ENCODE results near the gene N4BP3. TPM values are rescaled to one million over a fixed set of nuclear protein-coding genes. Genes with fewer than 3 reads are reported as not detected.
"Not testable (repeated sequence)": the region's sequence is repeated elsewhere in the genome, so short reads cannot be mapped to it uniquely, and the experiment has no call there.

Gene N4BP3
- total RNA-seq, 1 experiment from 2014 or later = 46.2 TPM

DNA sequence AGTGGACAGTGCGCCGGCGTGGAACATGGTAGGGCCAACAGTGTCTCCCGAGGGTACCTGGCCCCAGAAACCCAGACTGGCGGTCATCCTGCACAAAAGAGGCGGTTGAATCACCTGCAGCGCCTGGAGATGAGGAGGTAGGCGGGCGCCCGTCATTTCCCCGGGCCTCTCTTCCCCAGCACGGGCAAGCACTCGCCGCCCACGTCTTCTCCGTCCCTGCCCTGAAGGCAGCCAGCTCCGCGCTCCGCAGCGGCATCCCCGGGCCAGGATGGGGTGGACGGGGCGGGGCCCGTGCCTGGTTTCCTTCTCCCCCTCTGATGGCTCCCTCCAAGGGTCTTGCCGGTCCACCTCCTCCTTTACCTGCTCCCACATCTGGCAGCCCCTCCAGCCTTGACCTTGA lies 27.1 kb upstream of the N4BP3 start:
- Mint-ChIP-seq H3K4me1 (peaks cover 30% of the 10 kb centered on the region), H3K36me3 (peaks cover 2% of the 10 kb centered on the region), H3K27me3 (ENCODE audit: low read depth) (peaks cover 1% of the 10 kb centered on the region; the same call in 1 of the 2 replicates), H3K4me3 (no peak overlapping the region; the same call in 1 of the 2 replicates), H3K27ac (no peak overlapping the region), H3K9me3 (peaks cover 2% of the 10 kb centered on the region)
- ATAC-seq (peak; percentile 71), DNase-seq (ENCODE audit: low spot score) (peak; percentile 35)
- ChIA-PET CTCF (interaction anchor here (1.0 kb wide), 1 partner anchor 35 kb away, joined by 5 read pairs; no protein-coding TSS in a partner anchor), POLR2A (no interaction called here)
- TF ChIP-seq, protein P1, sequence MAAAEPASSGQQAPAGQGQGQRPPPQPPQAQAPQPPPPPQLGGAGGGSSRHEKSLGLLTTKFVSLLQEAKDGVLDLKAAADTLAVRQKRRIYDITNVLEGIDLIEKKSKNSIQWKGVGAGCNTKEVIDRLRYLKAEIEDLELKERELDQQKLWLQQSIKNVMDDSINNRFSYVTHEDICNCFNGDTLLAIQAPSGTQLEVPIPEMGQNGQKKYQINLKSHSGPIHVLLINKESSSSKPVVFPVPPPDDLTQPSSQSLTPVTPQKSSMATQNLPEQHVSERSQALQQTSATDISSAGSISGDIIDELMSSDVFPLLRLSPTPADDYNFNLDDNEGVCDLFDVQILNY (CRISPR knock-in tag; IDR thresholded peaks at IDR 0.05) = no peak
- no peak for TF ChIP-seq TCF7 (CRISPR knock-in tag; IDR thresholded peaks at IDR 0.05; ENCODE audit: low read depth)
- no peak for TF ChIP-seq ZNF423 (CRISPR knock-in tag; IDR thresholded peaks at IDR 0.05)
- TF ChIP-seq, protein P2, sequence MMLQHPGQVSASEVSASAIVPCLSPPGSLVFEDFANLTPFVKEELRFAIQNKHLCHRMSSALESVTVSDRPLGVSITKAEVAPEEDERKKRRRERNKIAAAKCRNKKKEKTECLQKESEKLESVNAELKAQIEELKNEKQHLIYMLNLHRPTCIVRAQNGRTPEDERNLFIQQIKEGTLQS (CRISPR knock-in tag; conservative IDR thresholded peaks at IDR 0.05) = no peak
- no peak for TF ChIP-seq NFE2L1 (CRISPR knock-in tag; IDR thresholded peaks at IDR 0.05)
- TF ChIP-seq IRF2 (CRISPR knock-in tag; IDR thresholded peaks at IDR 0.05; ENCODE audit: borderline replicate concordance, low read depth) = no peak
- TF ChIP-seq FOXK1 (CRISPR knock-in tag; IDR thresholded peaks at IDR 0.05) = no peak
- TF ChIP-seq, protein P3, sequence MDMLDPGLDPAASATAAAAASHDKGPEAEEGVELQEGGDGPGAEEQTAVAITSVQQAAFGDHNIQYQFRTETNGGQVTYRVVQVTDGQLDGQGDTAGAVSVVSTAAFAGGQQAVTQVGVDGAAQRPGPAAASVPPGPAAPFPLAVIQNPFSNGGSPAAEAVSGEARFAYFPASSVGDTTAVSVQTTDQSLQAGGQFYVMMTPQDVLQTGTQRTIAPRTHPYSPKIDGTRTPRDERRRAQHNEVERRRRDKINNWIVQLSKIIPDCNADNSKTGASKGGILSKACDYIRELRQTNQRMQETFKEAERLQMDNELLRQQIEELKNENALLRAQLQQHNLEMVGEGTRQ (CRISPR knock-in tag; IDR thresholded peaks at IDR 0.05) = no peak
- no peak for TF ChIP-seq NR3C1 (CRISPR knock-in tag; conservative IDR thresholded peaks at IDR 0.05; ENCODE audit: low read depth)
- TF ChIP-seq GABPB1 (CRISPR knock-in tag; IDR thresholded peaks at IDR 0.05) = no peak
- TF ChIP-seq RORB (CRISPR knock-in tag; IDR thresholded peaks at IDR 0.05) = no peak
- no peak for TF ChIP-seq NR1H2 (CRISPR knock-in tag; IDR thresholded peaks at IDR 0.05)
- no peak for TF ChIP-seq CREB1 (CRISPR knock-in tag; IDR thresholded peaks at IDR 0.05)
- TF ChIP-seq FOXJ3 (CRISPR knock-in tag; IDR thresholded peaks at IDR 0.05; ENCODE audit: borderline replicate concordance) = no peak
- TF ChIP-seq ESRRA (CRISPR knock-in tag; IDR thresholded peaks at IDR 0.05; ENCODE audit: borderline replicate concordance) = no peak
- TF ChIP-seq, protein P4, sequence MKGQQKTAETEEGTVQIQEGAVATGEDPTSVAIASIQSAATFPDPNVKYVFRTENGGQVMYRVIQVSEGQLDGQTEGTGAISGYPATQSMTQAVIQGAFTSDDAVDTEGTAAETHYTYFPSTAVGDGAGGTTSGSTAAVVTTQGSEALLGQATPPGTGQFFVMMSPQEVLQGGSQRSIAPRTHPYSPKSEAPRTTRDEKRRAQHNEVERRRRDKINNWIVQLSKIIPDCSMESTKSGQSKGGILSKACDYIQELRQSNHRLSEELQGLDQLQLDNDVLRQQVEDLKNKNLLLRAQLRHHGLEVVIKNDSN (CRISPR knock-in tag; IDR thresholded peaks at IDR 0.05) = no peak
- TF ChIP-seq, protein P5, sequence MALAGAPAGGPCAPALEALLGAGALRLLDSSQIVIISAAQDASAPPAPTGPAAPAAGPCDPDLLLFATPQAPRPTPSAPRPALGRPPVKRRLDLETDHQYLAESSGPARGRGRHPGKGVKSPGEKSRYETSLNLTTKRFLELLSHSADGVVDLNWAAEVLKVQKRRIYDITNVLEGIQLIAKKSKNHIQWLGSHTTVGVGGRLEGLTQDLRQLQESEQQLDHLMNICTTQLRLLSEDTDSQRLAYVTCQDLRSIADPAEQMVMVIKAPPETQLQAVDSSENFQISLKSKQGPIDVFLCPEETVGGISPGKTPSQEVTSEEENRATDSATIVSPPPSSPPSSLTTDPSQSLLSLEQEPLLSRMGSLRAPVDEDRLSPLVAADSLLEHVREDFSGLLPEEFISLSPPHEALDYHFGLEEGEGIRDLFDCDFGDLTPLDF (CRISPR knock-in tag; IDR thresholded peaks at IDR 0.05) = no peak

DNA sequence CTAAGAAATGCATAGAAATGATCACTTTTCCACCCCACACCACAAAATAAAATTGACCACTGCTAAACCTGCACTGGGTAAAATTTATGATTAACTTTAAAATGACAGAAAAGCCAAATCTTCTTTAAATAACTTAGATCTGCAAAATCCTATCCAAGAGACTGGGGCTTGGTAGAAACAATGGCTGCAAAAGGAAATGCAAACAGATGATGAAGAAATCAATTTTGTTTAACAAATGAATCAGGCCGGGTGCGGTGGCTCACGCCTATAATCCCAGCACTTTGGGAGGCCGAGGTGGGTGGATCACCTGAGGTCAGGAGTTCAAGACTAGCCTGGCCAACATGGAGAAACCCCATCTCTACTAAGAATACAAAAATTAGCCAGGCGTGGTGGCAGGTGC lies 26.1 kb upstream of the N4BP3 start:
- POLR2A ChIA-PET; CTCF ChIA-PET; ATAC-seq; H3K36me3 Mint-ChIP-seq; H3K9me3 Mint-ChIP-seq; DNase-seq (ENCODE audit: low spot score); H3K4me3 Mint-ChIP-seq; H3K27ac Mint-ChIP-seq; H3K27me3 Mint-ChIP-seq (ENCODE audit: low read depth): not testable (repeated sequence)
- peaks cover 21% of the 10 kb centered on the region for H3K4me1 Mint-ChIP-seq

DNA sequence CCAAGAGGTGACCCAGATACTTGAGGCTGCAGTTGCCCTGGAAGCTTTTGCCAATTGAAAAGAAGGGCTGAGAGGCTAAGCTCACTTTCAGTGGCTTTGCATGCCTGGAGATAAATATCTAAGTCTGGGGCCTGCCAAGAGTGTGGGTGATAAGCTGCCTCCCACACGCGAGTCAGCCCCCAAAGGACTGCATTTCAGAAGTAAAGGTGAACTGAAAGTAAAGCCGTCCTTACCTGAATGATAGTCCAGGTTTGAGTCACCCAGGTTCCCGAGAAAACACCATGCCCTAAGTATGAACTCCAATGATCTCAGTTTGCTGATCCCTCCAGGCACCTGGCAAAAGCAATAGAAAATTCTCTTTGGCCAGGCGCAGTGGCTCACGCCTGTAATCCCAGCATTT lies 22.5 kb upstream of the N4BP3 start:
- Mint-ChIP-seq H3K27ac (no peak overlapping the region), H3K27me3 (ENCODE audit: low read depth) (peaks cover 8% of the 10 kb centered on the region; the same call in 1 of the 2 replicates)
- POLR2A ChIA-PET = no interaction called here

More for the DNA sequence above, 22.5 kb upstream of the N4BP3 start:
- H3K4me3 Mint-ChIP-seq = no peak overlapping the region
- TF ChIP-seq FOXJ3 (CRISPR knock-in tag; IDR thresholded peaks at IDR 0.05; ENCODE audit: borderline replicate concordance) = no peak
- peaks cover 2% of the 10 kb centered on the region; the same call in 1 of the 2 replicates for H3K4me1 Mint-ChIP-seq
- ATAC-seq (no peak), DNase-seq (ENCODE audit: low spot score) (no peak)
- peaks cover 6% of the 10 kb centered on the region for H3K9me3 Mint-ChIP-seq
- peaks cover 5% of the 10 kb centered on the region for H3K36me3 Mint-ChIP-seq
- CTCF ChIA-PET = interaction anchor here (1.0 kb wide), 1 partner anchor 15 kb away, joined by 3 read pairs; no protein-coding TSS in a partner anchor

Measured in WTC11 (cell line).